GM18951 (cell line): ENCODE measurements around the gene PGAP1.

Experiments used
- POLR2A ChIP-seq: IDR thresholded peaks from 4 replicates; pipeline ENCODE4 v1.6.1; 2011; ENCODE audit warnings: mild to moderate bottlenecking; ENCODE audit not compliant: insufficient read length, insufficient read depth; ENCODE audit errors: extremely low read depth
- in situ Hi-C: fragments of 300-500 bp; cut with MboI; formaldehyde crosslinking; loops from one replicate; pipeline ENCODE4 v1.12.0; 2022; ENCODE audit warnings: low sequenced_read_pairs, mixed read lengths, inconsistent platforms; ENCODE audit not compliant: unreplicated experiment

Gene PGAP1

DNA sequence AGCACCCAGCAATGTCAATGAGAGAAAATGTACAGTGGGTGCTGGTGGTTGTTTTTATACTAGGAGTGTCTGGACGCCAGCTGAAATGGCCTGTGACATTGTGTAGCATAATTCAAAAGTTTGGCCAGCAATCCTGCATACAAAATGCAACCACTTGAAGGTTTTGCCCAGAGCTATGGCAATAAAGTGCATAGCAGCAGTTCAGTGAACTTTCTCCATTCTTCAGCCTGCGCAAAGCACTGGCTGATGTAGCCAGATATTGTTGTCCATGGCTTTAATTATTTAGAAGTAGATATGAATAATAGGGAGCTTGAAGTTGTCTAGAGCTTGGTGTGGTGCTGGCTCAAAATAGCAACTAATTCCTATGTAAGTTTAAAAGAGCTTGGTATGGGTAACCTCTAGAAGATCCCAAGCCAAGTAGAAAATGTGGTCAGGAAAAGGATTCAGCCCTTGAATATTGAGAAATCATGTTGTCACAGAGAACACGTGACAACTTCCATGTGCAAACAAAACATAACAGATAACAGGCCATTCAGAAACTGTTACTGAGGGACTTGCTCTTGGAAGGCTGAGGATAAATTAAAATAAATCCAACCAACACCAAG lies 33.3 kb upstream of the PGAP1 start:
- TF ChIP-seq POLR2A = no peak
- in situ Hi-C loops = no loop called here

DNA sequence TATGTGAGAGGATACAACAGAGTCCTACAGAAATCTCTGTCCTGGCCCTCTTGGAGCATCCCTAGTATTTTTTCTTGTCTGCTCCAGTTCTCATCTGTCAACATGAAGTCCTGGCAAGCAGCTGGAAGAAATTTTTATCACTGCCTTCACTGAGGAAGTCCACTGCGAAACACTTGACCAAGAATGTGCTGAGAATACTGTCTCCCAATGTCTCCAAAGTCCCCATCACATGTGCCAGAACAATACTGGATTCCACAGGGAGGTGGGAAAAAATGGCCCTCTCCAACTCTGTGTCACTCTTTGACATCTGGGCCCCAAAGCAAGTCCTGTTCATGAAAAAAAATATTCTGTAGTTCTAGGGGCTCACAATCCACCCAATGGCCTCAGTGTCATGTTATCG lies 32.8 kb upstream of the PGAP1 start:
- in situ Hi-C loops = no loop called here

GRCh38 chr2:196957881-196958525 lies 31.5 kb upstream of the PGAP1 start:
- no peak for TF ChIP-seq POLR2A
- in situ Hi-C loops = no loop called here

More for the DNA sequence above, 32.8 kb upstream of the PGAP1 start:
- no peak for TF ChIP-seq POLR2A

GRCh38 chr2:196957442-196957841 lies 30.9 kb upstream of the PGAP1 start:
- in situ Hi-C loops = no loop called here

DNA sequence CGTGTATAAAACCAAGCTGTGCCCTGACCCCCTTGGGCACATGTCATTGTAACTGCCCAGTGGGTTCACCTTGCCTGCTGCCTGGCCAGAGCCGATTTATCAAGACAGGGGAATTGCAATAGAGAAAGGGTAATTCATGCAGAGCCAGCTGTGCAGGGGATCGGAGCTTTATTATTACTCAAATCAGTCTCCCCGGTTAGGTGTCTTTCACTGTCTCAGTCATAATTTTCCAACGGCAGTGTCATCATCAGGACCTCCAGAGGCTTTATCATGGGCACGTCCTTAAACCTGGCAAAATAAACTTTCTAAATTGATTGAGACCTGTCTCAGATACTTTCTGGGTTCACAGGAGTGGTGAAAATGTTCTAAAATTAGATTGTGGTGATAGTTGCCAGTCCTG lies 29.6 kb upstream of the PGAP1 start:
- in situ Hi-C loops = no loop called here
- TF ChIP-seq POLR2A = no peak

More at GRCh38 chr2:196957442-196957841, 30.9 kb upstream of the PGAP1 start:
- TF ChIP-seq POLR2A = no peak

DNA sequence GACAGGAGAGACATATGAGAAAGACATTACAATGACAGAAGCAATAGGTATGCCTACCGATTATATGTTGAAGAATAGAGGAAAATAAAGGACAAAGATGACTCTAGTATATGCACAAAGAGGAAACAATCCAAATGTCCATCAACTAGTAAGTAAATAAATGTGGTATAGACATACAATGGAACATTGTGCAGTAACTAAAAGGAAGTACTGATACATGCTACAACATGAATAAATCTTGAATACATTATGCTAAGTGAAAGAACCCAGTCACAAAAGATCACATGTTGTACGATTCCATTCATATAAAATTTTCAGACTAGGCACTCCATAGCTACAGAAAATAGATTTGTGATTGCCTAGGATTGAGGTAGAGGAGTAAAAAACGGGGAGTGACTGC lies 28.5 kb upstream of the PGAP1 start:
- TF ChIP-seq POLR2A = no peak
- in situ Hi-C loops = no loop called here

- no peak for TF ChIP-seq POLR2A
- in situ Hi-C loops = no loop called here
Measured at GRCh38 chr2:196954001-196954400, 27.5 kb upstream of the PGAP1 start.

DNA sequence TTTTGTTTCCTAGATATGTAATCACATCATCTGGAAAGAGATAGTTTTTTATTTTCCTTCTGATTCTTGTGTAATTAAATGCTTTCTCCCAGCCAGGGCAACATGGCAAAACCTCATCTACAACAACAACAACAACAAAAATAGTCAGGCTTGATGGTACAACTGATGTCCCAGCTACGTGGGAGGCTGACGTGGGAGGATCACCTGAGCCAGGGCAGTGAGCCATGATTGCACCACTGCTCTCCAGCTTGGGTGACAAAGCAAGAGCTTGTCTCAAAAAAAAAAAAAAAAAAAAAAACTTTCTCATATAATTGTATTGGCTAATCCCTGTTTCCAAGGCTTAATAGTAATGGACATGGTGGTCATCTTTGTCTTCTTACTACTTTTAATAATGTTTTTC lies 26.4 kb upstream of the PGAP1 start:
- in situ Hi-C loops = no loop called here
- TF ChIP-seq POLR2A = no peak

- in situ Hi-C loops = no loop called here
- TF ChIP-seq POLR2A = no peak
Measured at GRCh38 chr2:196951973-196952372, 25.5 kb upstream of the PGAP1 start.

DNA sequence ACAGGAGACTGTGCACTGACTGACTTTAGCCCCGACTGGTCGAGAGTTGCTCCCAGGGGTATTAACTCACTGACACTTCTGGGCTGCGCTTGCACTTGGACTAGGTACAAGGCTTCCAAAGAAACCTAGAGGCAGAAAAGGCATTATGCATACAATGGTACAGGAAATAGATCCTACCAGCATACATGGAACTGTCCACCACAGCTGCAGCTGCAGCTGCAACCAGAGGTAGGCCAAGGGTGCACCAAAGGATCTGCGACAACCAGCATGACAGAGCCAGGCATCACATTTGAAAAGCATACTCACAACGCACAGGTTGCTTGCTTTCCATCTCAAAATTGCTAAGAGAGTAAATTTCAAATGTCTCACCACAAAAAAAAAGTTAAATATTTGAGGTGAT lies 22.6 kb upstream of the PGAP1 start:
- TF ChIP-seq POLR2A = no peak
- in situ Hi-C loops = no loop called here

DNA sequence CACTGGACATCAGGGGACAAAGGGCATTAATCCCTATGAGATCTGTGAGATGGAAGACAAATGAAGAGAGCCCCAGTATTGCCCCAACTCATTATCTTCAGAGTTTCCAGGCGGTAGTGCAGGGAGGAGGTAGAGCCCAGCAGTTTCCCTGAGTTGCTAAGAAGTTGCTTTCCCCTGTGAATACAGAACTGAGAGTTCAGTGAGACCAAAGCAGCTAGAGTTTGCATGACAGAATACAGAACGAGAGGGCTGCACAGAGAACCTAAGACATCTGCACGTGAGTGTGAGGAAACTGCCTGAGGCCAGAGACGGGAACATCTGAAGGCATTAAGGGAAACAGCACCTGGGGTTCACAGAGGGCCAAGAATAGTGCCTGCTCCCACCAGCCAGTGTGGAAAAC lies 18.1 kb upstream of the PGAP1 start:
- in situ Hi-C loops = no loop called here
- TF ChIP-seq POLR2A = no peak

- in situ Hi-C loops = no loop called here
Measured at GRCh38 chr2:196941398-196942078, 15.0 kb upstream of the PGAP1 start.

GRCh38 chr2:196939371-196939770 lies 12.9 kb upstream of the PGAP1 start:
- in situ Hi-C loops = no loop called here
- no peak for TF ChIP-seq POLR2A

More at GRCh38 chr2:196941398-196942078, 15.0 kb upstream of the PGAP1 start:
- no peak for TF ChIP-seq POLR2A

DNA sequence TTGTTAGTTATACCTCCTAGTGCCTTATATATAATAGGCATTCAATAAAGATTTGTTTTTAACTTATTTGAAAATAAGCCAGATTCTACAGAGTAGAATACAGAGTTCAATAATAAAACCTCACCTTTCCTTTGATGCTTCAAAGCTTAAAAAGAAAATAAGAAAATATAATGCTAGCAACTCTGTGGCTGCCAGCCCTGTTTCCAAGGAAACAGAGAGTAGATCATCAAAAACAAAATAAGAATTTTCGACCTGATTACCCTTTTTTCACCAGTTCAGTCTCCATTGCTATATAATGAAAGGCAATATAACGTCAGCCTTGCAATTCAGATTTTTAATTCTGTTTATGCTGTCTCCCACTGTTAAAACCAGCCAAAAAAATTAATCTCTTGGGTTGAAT lies 8.9 kb upstream of the PGAP1 start:
- in situ Hi-C loops = no loop called here
- no peak for TF ChIP-seq POLR2A
